GM10248 (cell line): ENCODE measurements around the gene CRYGN.

Source experiments
- CTCF ChIA-PET: fragments of 300-600 bp; sonication (Branson Sonifier 250); formaldehyde crosslinking; extraction: SDS; loops from one replicate; lab custom pipeline; 2021; ENCODE audit warnings: antibody characterized with exemption; lab: Yijun Ruan, JAX
- POLR2A ChIA-PET: fragments of 350-650 bp; sonication (Branson Sonifier 250); formaldehyde crosslinking; extraction: SDS; loops from one replicate; lab custom pipeline; 2020; ENCODE audit warnings: antibody characterized with exemption; lab: Yijun Ruan, JAX
- DNase-seq: peaks from one replicate; pipeline ENCODE4 v3.0.0; 2012; ENCODE audit errors: extremely low spot score
- CTCF ChIP-seq: IDR thresholded peaks from 2 replicates; pipeline ENCODE4 v1.5.1; 2012; ENCODE audit warnings: mild to moderate bottlenecking, low read depth; ENCODE audit errors: extremely low read depth, missing control alignments, control extremely low read depth

CRYGN gene

GRCh38 chr7:151437159-151437553 is 2.8 kb downstream of the CRYGN start:
- ChIA-PET POLR2A (no interaction called here), CTCF (interaction anchor here (1.3 to 3.6 kb wide), 5 partner anchors 12 to 85 kb away, joined by 3 to 23 read pairs (median 4); no protein-coding TSS in a partner anchor)
- no peak for DNase-seq
- no peak for TF ChIP-seq CTCF

GRCh38 chr7:151436446-151437158 is 3.3 kb downstream of the CRYGN start:
- no peak for DNase-seq
- TF ChIP-seq CTCF, result no peak
- POLR2A ChIA-PET, result no interaction called here
- CTCF ChIA-PET, result interaction anchor here (1.3 to 3.6 kb wide), 5 partner anchors 12 to 84 kb away, joined by 3 to 23 read pairs (median 4); no protein-coding TSS in a partner anchor

GRCh38 chr7:151435971-151436370 is 4.0 kb downstream of the CRYGN start:
- POLR2A ChIA-PET, result no interaction called here
- no peak for TF ChIP-seq CTCF
- no peak for DNase-seq
- CTCF ChIA-PET, result interaction anchor here (1.5 to 3.6 kb wide), 2 partner anchors 13 to 67 kb away, joined by 5 to 23 read pairs; no protein-coding TSS in a partner anchor

- ChIA-PET POLR2A (no interaction called here), CTCF (interaction anchor here (0.9 to 3.6 kb wide), 3 partner anchors 12 to 67 kb away, joined by 3 to 23 read pairs (median 5); no protein-coding TSS in a partner anchor)
- TF ChIP-seq CTCF, result no peak
- DNase-seq, result peak; percentile 14
Observed at GRCh38 chr7:151435103-151435916, 4.6 kb downstream of the CRYGN start.

- no peak for TF ChIP-seq CTCF
Observed at GRCh38 chr7:151434549-151434948, 5.4 kb downstream of the CRYGN start.

GRCh38 chr7:151433721-151434400 is 6.1 kb downstream of the CRYGN start:
- ChIA-PET CTCF (interaction anchor here (1.5 kb wide), 2 partner anchors 14 to 27 kb away, joined by 3 to 6 read pairs; no protein-coding TSS in a partner anchor), POLR2A (no interaction called here)
- DNase-seq, result peak; percentile 25
- TF ChIP-seq CTCF, result no peak

More at GRCh38 chr7:151434549-151434948, 5.4 kb downstream of the CRYGN start:
- ChIA-PET POLR2A (no interaction called here), CTCF (interaction anchor here (0.9 to 3.6 kb wide), 2 partner anchors 11 to 14 kb away, joined by 3 to 23 read pairs; no protein-coding TSS in a partner anchor)
- DNase-seq, result no peak
